ENCODE measurements around the gene RAET1L. TPM values are rescaled to one million over a fixed set of nuclear protein-coding genes. Genes with fewer than 3 reads are reported as not detected.
A peak's percentile ranks its signal among the peaks of the same experiment; 100 is the strongest.

The RAET1L gene
- total RNA-seq, 2 donors from 2014 or later: not detected

GRCh38 chr6:150037526-150038201 is 12.3 kb upstream of the RAET1L start:
- no peaks in the 10 kb centered on the region for H3K4me1 ChIP-seq (ENCODE audit: control insufficient read depth, insufficient read depth, low read length)
- H3K27me3 ChIP-seq (ENCODE audit: control insufficient read depth, insufficient read depth, low read length, poor library complexity, severe bottlenecking): peaks cover 100% of the 10 kb centered on the region
- H3K9ac ChIP-seq (ENCODE audit: extremely low read depth, low read length, poor library complexity, severe bottlenecking): no peak overlapping the region
- Mint-ChIP-seq H3K27ac (no peak overlapping the region), H3K4me1 (peaks cover 6% of the 10 kb centered on the region), H3K27me3 (ENCODE audit: insufficient read depth) (peaks cover 100% of the 10 kb centered on the region), H3K36me3 (ENCODE audit: low read depth) (no peaks in the 10 kb centered on the region), H3K4me3 (peak overlapping the region; percentile 48), H3K9me3 (no peaks in the 10 kb centered on the region)
- H3K9me3 ChIP-seq (ENCODE audit: control insufficient read depth, low read length): no peaks in the 10 kb centered on the region
- WGBS, 2 experiments (ENCODE audit: insufficient coverage in 1 of 2, insufficient read length in 1 of 2): 3 to 6% methylated on average over 30 to 55 of the region's 55 CpGs
- H3K27ac ChIP-seq (ENCODE audit: low read depth, low read length): no peak overlapping the region
- TF ChIP-seq CTCF (conservative IDR thresholded peaks at IDR 0.05): no peak
- H3K36me3 ChIP-seq (ENCODE audit: control insufficient read depth, insufficient read depth, low read length): no peaks in the 10 kb centered on the region
- no peak overlapping the region for H3K4me3 ChIP-seq (ENCODE audit: low read length)
- peak; percentile 66 for DNase-seq

- Mint-ChIP-seq H3K4me1 (peaks cover 6% of the 10 kb centered on the region), H3K36me3 (ENCODE audit: low read depth) (no peaks in the 10 kb centered on the region), H3K9me3 (no peaks in the 10 kb centered on the region), H3K4me3 (no peak overlapping the region), H3K27me3 (ENCODE audit: insufficient read depth) (peaks cover 96% of the 10 kb centered on the region), H3K27ac (no peak overlapping the region)
- TF ChIP-seq CTCF (conservative IDR thresholded peaks at IDR 0.05): no peak
- Histone ChIP-seq H3K4me1 (ENCODE audit: control insufficient read depth, insufficient read depth, low read length) (no peaks in the 10 kb centered on the region), H3K27me3 (ENCODE audit: control insufficient read depth, insufficient read depth, low read length, poor library complexity, severe bottlenecking) (peaks cover 98% of the 10 kb centered on the region), H3K9me3 (ENCODE audit: control insufficient read depth, low read length) (no peaks in the 10 kb centered on the region), H3K36me3 (ENCODE audit: control insufficient read depth, insufficient read depth, low read length) (no peaks in the 10 kb centered on the region), H3K9ac (ENCODE audit: extremely low read depth, low read length, poor library complexity, severe bottlenecking) (no peak overlapping the region), H3K27ac (ENCODE audit: low read depth, low read length) (no peak overlapping the region), H3K4me3 (ENCODE audit: low read length) (no peak overlapping the region)
- DNase-seq: peak; percentile 20
- WGBS, 2 experiments (ENCODE audit: insufficient coverage in 1 of 2, insufficient read length in 1 of 2): 78 to 81% methylated on average over 5 of the region's 5 CpGs
These were observed 10.7 kb upstream of the RAET1L start for GRCh38 chr6:150036081-150036480.

DNA sequence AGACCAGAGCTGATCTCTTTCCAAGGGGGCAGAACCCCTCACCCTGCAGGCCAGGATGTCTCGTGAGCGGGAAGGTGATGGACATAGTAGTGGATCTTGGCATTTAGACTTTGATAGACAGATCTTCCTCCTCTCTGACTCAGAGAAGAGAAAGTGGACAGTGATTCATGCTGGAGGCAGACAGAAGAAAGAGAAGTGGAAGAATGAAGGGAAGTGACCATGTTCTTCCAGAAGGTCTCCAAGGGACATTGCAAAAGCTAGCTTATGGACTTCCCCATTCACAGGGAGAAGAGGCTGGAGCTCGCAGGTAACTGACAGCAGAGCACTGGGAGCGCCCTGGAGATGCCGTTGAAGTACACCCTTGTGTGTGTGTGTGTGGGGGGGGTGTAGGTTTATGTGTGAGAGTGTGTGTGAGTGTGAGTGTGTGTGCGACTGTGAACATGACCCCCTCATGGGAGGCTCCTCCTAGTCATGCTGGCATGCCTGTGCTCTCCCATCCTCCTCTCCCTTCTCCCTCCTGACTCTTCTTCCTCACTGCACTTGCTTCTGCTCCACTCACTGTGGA is 8.0 kb upstream of the RAET1L start:
- DNase-seq: peak; percentile 21
- Mint-ChIP-seq H3K27ac (no peak overlapping the region), H3K4me3 (no peak overlapping the region), H3K36me3 (ENCODE audit: low read depth) (no peaks in the 10 kb centered on the region), H3K27me3 (ENCODE audit: insufficient read depth) (peaks cover 91% of the 10 kb centered on the region), H3K9me3 (no peaks in the 10 kb centered on the region), H3K4me1 (peaks cover 3% of the 10 kb centered on the region)
- WGBS, 2 experiments (ENCODE audit: insufficient coverage in 1 of 2, insufficient read length in 1 of 2): 96 to 100% methylated on average over 2 to 6 of the region's 6 CpGs
- no peaks in the 10 kb centered on the region for H3K9me3 ChIP-seq (ENCODE audit: control insufficient read depth, low read length)
- H3K27me3 ChIP-seq (ENCODE audit: control insufficient read depth, insufficient read depth, low read length, poor library complexity, severe bottlenecking): peaks cover 83% of the 10 kb centered on the region
- no peaks in the 10 kb centered on the region for H3K4me1 ChIP-seq (ENCODE audit: control insufficient read depth, insufficient read depth, low read length)
- TF ChIP-seq CTCF (conservative IDR thresholded peaks at IDR 0.05): no peak
- no peak overlapping the region for H3K4me3 ChIP-seq (ENCODE audit: low read length)
- no peak overlapping the region for H3K9ac ChIP-seq (ENCODE audit: extremely low read depth, low read length, poor library complexity, severe bottlenecking)
- no peak overlapping the region for H3K27ac ChIP-seq (ENCODE audit: low read depth, low read length)
- H3K36me3 ChIP-seq (ENCODE audit: control insufficient read depth, insufficient read depth, low read length): no peaks in the 10 kb centered on the region
